ENCODE results near the gene CXXC4. TPM values are rescaled to one million over a fixed set of nuclear protein-coding genes. Genes with fewer than 3 reads are reported as not detected.

CXXC4 gene
- total RNA-seq, 1 experiment from 2014 or later, result 0.54 TPM

DNA sequence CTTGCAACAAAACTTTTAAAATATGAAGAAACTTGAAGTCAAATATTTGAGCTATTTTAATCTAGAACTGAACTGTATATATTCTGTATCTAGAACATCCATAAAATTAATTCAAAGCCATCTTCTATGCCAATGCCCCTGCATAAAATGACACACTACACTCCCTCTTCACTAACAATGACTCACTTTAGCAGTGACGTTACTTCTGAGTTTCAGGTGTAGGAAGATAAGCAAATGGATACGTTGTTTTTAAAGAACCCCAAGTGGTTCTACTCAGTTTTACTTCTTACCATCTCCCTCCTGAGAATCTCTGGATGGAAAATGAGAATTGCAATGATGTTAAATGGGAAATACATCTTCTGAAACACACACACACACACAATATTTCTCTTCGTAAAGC, 45.2 kb downstream of the CXXC4 start:
- no peaks in the 10 kb centered on the region for H3K27me3 ChIP-seq (ENCODE audit: insufficient read depth, low read length)
- no peak overlapping the region for H2AFZ ChIP-seq (ENCODE audit: low read depth, low read length, poor library complexity, severe bottlenecking)
- no peaks in the 10 kb centered on the region for H3K36me3 ChIP-seq (ENCODE audit: control insufficient read depth in 1 of 2, insufficient read depth in 2 of 2, low read length in 2 of 2)
- no peak overlapping the region for H3K27ac ChIP-seq (ENCODE audit: low read depth, low read length)
- no TSS peak for BruUV-seq (replicated peaks)
- no peak overlapping the region for H3K4me3 ChIP-seq (replicated peaks in 1 of 2; ENCODE audit: low read depth in 1 of 2, low read length in 2 of 2)
- ATAC-seq (no peak), DNase-seq (ENCODE audit: low read depth, low spot score) (no peak)
- H4K20me1 ChIP-seq (ENCODE audit: insufficient read depth), result no peaks in the 10 kb centered on the region
- H3K9me2 ChIP-seq (ENCODE audit: insufficient read depth), result no peaks in the 10 kb centered on the region
- no peak overlapping the region for H3K4me2 ChIP-seq (ENCODE audit: low read length)
- TF ChIP-seq CEBPB (IDR thresholded peaks at IDR 0.05; ENCODE audit: low read depth), result no peak
- no peak for TF ChIP-seq SIN3A (IDR thresholded peaks at IDR 0.05; ENCODE audit: low read depth)
- TF ChIP-seq POLR2AphosphoS5 (IDR thresholded peaks at IDR 0.05; ENCODE audit: low read depth, low read length), result no peak
- TF ChIP-seq, protein P1, sequence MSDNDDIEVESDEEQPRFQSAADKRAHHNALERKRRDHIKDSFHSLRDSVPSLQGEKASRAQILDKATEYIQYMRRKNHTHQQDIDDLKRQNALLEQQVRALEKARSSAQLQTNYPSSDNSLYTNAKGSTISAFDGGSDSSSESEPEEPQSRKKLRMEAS (IDR thresholded peaks at IDR 0.05), result no peak
- no peak for TF ChIP-seq ZNF274 (IDR thresholded peaks at IDR 0.05; ENCODE audit: low read depth, low read length)
- no peak for TF ChIP-seq RAD21 (IDR thresholded peaks at IDR 0.05; ENCODE audit: low read depth)
- TF ChIP-seq, protein P2, sequence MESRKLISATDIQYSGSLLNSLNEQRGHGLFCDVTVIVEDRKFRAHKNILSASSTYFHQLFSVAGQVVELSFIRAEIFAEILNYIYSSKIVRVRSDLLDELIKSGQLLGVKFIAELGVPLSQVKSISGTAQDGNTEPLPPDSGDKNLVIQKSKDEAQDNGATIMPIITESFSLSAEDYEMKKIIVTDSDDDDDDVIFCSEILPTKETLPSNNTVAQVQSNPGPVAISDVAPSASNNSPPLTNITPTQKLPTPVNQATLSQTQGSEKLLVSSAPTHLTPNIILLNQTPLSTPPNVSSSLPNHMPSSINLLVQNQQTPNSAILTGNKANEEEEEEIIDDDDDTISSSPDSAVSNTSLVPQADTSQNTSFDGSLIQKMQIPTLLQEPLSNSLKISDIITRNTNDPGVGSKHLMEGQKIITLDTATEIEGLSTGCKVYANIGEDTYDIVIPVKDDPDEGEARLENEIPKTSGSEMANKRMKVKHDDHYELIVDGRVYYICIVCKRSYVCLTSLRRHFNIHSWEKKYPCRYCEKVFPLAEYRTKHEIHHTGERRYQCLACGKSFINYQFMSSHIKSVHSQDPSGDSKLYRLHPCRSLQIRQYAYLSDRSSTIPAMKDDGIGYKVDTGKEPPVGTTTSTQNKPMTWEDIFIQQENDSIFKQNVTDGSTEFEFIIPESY (IDR thresholded peaks at IDR 0.05; ENCODE audit: extremely low read depth, insufficient replicate concordance, low read length), result no peak
- TF ChIP-seq ELF1 (IDR thresholded peaks at IDR 0.05; ENCODE audit: borderline replicate concordance, low read depth), result no peak
- no peak for TF ChIP-seq SRF (IDR thresholded peaks at IDR 0.05; ENCODE audit: low read depth)
- TF ChIP-seq ZFX (IDR thresholded peaks at IDR 0.05), result no peak
- no peak for TF ChIP-seq SP1 (IDR thresholded peaks at IDR 0.05; ENCODE audit: low read depth)
- no peak for TF ChIP-seq POLR2A (IDR thresholded peaks at IDR 0.05; ENCODE audit: borderline replicate concordance, extremely low read depth, insufficient read depth, insufficient read length)
- TF ChIP-seq TCF7L2 (IDR thresholded peaks at IDR 0.05; ENCODE audit: borderline replicate concordance, extremely low read depth, insufficient read depth, insufficient read length), result no peak
- no peak for TF ChIP-seq YY1 (IDR thresholded peaks at IDR 0.05; ENCODE audit: extremely low read depth, insufficient replicate concordance, low read depth, low read length)
- no peak for TF ChIP-seq EZH2phosphoT487 (IDR thresholded peaks at IDR 0.05; ENCODE audit: borderline replicate concordance)
- ChIA-PET RAD21 (ENCODE audit: low non-redundant PET in 1 of 2, low total read pairs in 2 of 2, uncharacterized antibody in 2 of 2, unreplicated experiment in 2 of 2) (no interaction called here), CTCF (no interaction called here), POLR2A (no interaction called here)
- H3K4me1 ChIP-seq (ENCODE audit: control insufficient read depth in 1 of 2, insufficient read depth in 2 of 2, low read length in 2 of 2), result no peaks in the 10 kb centered on the region
- no peaks in the 10 kb centered on the region for H3K9me3 ChIP-seq (ENCODE audit: control insufficient read depth in 1 of 2, insufficient read depth in 1 of 2, low read depth in 1 of 2, low read length in 2 of 2)
- no peak overlapping the region for H3K9ac ChIP-seq (ENCODE audit: low read length)
- intact Hi-C loops (cut with micrococcal nuclease), result no loop called here
- no peaks in the 10 kb centered on the region for H3K79me2 ChIP-seq (ENCODE audit: insufficient read depth, low read length)

Data from HCT116 (cell line).